Cardiac muscle cell (in vitro differentiated cells and primary cell): ENCODE measurements around the gene MAP4K5. TPM values are rescaled to one million over a fixed set of nuclear protein-coding genes. Genes with fewer than 3 reads are reported as not detected.

Experiments used
- DNase-seq, 2 donors: peaks; one replicate each; pipeline versions ENCODE4 v3.0.0 to v3.0.0-alpha.2; 2010 to 2017; ENCODE audit warnings: low read depth in 1 of 2, low spot score in 1 of 2
- H3K27ac ChIP-seq: fragments of 200-600 bp; sonication (generic); 2 replicates; pipeline ENCODE4 v1.5.1; 2016
- H3K27me3 ChIP-seq: fragments of 200-600 bp; sonication (generic); 2 replicates; pipeline ENCODE4 v1.6.0; 2016; ENCODE audit warnings: control low read depth
- H3K36me3 ChIP-seq: fragments of 200-600 bp; sonication (generic); 2 replicates; pipeline ENCODE4 v1.5.1; 2016; ENCODE audit warnings: control low read depth
- H3K4me1 ChIP-seq: fragments of 200-600 bp; sonication (generic); 2 replicates; pipeline ENCODE4 v1.8.1; 2017; ENCODE audit warnings: low read depth, mild to moderate bottlenecking, mixed run types
- H3K4me3 ChIP-seq: fragments of 200-600 bp; sonication (generic); 2 replicates; pipeline ENCODE4 v1.5.1; 2016; ENCODE audit warnings: mild to moderate bottlenecking
- H3K9me3 ChIP-seq: fragments of 200-600 bp; sonication (generic); 2 replicates; pipeline ENCODE4 v1.5.1; 2017; ENCODE audit warnings: low read depth, mild to moderate bottlenecking, control low read depth
- polyA plus RNA-seq: library from polyadenylated mRNA; unstranded; fragments of >200 nt; fragmentation: Nextera tagmentation; extraction: Ambion mirVana; gene quantifications from 2 replicates; pipeline ENCODE4 v1.2.1, GENCODE V29; 2016
- total RNA-seq: library from RNA; depleted of rRNA; stranded (reverse); fragments of >200 nt; gene quantifications from 2 replicates; pipeline ENCODE4 v1.2.3, GENCODE V29; 2016
- TF ChIP-seq, protein P1 (sequence below): IDR thresholded peaks from 2 replicates; pipeline ENCODE4 v1.5.1; 2012; ENCODE audit warnings: low read depth, mild to moderate bottlenecking, low read length

Gene MAP4K5
- total and polyA plus RNA-seq, 2 experiments from 2014 or later: 53.0 to 402 TPM

DNA sequence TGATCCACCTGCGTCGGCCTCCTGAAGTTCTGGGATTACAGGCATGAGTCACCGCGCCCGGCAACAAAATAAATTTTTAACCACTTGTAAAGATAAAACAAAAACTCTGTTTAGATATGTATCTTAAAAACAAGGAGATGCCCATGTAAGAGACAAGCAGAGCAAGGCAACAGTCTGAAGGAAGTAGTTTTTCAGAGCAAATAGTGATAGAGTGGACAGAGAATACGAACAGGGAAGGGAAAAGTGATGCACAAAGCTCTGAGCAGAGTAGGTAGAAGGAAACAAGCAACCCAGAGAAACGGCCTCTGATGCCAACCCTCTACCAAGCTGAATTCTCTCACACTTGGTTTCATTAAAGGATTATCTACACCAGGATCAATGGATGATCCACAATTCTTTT is 110.9 kb downstream of the MAP4K5 start:
- Histone ChIP-seq H3K4me3 (no peak overlapping the region), H3K27me3 (no peaks in the 10 kb centered on the region), H3K27ac (no peak overlapping the region), H3K36me3 (peaks cover 15% of the 10 kb centered on the region), H3K4me1 (peaks cover 5% of the 10 kb centered on the region), H3K9me3 (no peaks in the 10 kb centered on the region)
- DNase-seq: no peak
- TF ChIP-seq, protein P1, sequence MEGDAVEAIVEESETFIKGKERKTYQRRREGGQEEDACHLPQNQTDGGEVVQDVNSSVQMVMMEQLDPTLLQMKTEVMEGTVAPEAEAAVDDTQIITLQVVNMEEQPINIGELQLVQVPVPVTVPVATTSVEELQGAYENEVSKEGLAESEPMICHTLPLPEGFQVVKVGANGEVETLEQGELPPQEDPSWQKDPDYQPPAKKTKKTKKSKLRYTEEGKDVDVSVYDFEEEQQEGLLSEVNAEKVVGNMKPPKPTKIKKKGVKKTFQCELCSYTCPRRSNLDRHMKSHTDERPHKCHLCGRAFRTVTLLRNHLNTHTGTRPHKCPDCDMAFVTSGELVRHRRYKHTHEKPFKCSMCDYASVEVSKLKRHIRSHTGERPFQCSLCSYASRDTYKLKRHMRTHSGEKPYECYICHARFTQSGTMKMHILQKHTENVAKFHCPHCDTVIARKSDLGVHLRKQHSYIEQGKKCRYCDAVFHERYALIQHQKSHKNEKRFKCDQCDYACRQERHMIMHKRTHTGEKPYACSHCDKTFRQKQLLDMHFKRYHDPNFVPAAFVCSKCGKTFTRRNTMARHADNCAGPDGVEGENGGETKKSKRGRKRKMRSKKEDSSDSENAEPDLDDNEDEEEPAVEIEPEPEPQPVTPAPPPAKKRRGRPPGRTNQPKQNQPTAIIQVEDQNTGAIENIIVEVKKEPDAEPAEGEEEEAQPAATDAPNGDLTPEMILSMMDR: no peak

DNA sequence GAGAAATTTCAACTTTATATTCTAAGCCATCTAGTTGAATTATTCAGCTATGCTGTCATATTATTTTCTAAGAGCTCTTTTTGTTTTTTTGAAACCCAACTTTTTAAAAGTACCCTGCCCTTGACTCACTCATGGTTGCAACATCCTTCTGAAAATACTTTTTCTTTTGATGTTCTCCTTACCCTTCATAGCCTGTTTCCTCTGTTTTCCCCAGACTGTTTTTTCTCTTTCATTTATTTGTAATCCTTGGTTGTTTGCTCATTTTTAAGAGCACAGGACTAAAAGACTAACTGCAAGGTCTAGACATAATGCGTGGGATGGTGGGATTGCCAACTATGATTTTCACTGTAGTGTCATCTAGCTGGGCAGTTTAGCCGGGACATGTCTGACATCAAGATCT is 114.5 kb downstream of the MAP4K5 start:
- Histone ChIP-seq H3K36me3 (peaks cover 7% of the 10 kb centered on the region), H3K27ac (no peak overlapping the region), H3K27me3 (no peaks in the 10 kb centered on the region), H3K9me3 (no peaks in the 10 kb centered on the region), H3K4me3 (no peak overlapping the region), H3K4me1 (peaks cover 5% of the 10 kb centered on the region)
- DNase-seq: peak in 1 of 2 donors; percentile 55
- TF ChIP-seq, protein P1: no peak

DNA sequence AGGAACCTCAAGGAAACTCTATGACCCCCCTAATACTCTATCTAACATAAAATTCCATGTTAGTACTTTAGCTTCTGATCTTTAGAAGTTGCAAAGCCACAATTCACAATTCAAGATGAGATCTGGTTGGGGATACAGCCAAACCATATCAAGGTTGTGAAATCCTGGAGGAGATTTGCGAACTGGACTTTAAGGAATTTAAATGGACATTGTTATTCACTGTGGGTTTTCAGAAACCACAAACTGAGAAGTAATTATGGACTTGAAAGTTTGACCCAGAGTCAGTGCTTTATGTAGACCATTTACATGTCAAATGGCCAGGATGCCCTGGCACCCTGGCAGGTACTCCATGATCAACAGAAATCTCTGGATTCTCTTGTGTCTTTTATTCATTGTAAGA is 121.4 kb downstream of the MAP4K5 start:
- no peaks in the 10 kb centered on the region for H3K4me1 ChIP-seq
- no peaks in the 10 kb centered on the region for H3K27me3 ChIP-seq
- H3K36me3 ChIP-seq: no peaks in the 10 kb centered on the region
- H3K4me3 ChIP-seq: no peak overlapping the region
- H3K9me3 ChIP-seq: no peaks in the 10 kb centered on the region
- TF ChIP-seq, protein P1: no peak
- peak in 1 of 2 donors; percentile 85 for DNase-seq
- no peak overlapping the region for H3K27ac ChIP-seq

DNA sequence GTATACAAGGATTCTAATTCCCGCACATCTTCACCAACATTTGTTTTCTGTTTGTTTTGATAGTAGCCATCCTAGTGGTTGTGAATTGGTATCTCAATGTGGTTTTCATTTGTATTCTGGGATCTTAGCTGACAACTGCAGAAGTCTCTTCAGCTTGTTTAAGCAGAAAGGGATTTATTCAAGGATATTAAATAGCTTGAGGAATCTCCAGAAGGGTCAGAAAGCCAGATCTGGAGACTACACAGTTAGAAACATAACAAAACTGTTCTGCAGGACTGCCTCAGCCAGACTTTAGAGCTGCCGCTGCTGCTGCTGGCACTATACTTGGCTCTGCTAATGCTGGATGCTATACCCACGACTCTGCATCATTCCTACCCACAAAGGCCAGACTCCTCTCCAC is 122.3 kb downstream of the MAP4K5 start:
- TF ChIP-seq, protein P1: no peak
- H3K27ac ChIP-seq: no peak overlapping the region
- no peak for DNase-seq
- no peaks in the 10 kb centered on the region for H3K9me3 ChIP-seq
- no peaks in the 10 kb centered on the region for H3K36me3 ChIP-seq
- H3K4me1 ChIP-seq: no peaks in the 10 kb centered on the region
- H3K27me3 ChIP-seq: no peaks in the 10 kb centered on the region
- no peak overlapping the region for H3K4me3 ChIP-seq

DNA sequence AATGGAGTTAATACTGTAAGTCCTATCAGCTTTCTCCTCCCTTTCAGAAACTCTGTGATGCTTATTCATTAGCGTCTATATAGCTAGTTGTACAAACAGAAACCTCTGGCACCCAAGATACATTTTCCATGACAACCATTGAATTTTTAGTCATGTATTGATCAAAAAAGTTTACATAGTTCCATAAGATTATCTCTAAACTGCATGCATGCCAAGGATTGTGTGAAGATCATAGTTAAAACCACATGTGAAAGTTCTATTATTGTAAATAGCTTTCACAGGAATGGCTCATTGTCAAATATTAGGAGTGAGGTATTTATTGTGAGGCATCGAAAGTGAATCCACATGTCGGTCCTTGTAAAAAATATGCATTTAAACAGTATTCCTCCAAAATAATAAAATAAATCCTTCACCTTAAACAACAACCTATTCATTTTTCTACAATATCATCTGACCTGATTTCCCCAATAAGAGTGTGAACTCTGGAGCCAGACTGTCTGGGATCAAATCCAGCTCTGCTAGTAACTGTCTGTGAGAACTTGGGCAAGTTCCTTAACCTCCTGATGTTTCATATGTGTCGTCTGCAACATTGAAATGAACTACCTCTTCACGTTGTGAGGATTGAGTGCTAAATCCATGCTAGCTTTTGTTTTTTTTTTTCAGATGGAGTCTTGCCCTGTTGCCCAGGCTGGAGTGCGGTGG is 125.1 kb downstream of the MAP4K5 start:
- no peaks in the 10 kb centered on the region for H3K36me3 ChIP-seq
- DNase-seq: peak in 1 of 2 donors; percentile 54
- TF ChIP-seq, protein P1: no peak
- no peaks in the 10 kb centered on the region for H3K27me3 ChIP-seq
- no peaks in the 10 kb centered on the region for H3K9me3 ChIP-seq
- no peak overlapping the region for H3K27ac ChIP-seq
- H3K4me3 ChIP-seq: no peak overlapping the region
- H3K4me1 ChIP-seq: no peaks in the 10 kb centered on the region
